ENCODE data around the gene TASOR. TPM values are rescaled to one million over a fixed set of nuclear protein-coding genes. Genes with fewer than 3 reads are reported as not detected.
"Not testable (repeated sequence)": the region's sequence is repeated elsewhere in the genome, so short reads cannot be mapped to it uniquely, and the experiment has no call there.

Gene TASOR, protein sequence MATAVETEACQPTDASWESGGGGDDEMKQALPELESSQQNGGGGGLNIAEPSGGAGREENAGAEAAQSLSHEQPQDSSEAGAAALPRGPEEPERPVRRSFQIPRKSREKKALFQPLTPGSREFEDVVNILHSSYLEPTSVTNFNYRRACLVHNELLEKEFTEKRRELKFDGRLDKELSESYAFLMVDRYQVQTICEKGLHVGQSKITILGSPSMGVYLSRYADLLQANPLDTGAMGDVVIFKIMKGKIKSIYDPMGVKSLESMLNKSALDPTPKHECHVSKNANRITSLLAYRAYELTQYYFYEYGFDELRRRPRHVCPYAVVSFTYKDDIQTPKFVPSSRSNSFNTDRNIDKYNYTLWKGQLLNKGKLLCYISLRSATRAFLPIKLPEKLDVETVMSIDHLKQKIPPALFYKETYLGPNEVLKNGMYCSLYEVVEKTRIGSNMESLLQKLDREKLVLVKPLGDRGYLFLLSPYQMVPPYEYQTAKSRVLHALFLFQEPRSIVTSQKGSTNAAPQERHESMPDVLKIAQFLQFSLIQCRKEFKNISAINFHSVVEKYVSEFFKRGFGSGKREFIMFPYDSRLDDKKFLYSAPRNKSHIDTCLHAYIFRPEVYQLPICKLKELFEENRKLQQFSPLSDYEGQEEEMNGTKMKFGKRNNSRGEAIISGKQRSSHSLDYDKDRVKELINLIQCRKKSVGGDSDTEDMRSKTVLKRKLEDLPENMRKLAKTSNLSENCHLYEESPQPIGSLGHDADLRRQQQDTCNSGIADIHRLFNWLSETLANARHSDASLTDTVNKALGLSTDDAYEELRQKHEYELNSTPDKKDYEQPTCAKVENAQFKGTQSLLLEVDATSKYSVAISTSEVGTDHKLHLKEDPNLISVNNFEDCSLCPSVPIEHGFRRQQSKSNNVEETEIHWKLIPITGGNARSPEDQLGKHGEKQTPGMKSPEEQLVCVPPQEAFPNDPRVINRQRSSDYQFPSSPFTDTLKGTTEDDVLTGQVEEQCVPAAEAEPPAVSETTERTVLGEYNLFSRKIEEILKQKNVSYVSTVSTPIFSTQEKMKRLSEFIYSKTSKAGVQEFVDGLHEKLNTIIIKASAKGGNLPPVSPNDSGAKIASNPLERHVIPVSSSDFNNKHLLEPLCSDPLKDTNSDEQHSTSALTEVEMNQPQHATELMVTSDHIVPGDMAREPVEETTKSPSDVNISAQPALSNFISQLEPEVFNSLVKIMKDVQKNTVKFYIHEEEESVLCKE (N-terminal part only)
- total RNA-seq: 67.5 and 72.1 TPM in 2 replicates

DNA sequence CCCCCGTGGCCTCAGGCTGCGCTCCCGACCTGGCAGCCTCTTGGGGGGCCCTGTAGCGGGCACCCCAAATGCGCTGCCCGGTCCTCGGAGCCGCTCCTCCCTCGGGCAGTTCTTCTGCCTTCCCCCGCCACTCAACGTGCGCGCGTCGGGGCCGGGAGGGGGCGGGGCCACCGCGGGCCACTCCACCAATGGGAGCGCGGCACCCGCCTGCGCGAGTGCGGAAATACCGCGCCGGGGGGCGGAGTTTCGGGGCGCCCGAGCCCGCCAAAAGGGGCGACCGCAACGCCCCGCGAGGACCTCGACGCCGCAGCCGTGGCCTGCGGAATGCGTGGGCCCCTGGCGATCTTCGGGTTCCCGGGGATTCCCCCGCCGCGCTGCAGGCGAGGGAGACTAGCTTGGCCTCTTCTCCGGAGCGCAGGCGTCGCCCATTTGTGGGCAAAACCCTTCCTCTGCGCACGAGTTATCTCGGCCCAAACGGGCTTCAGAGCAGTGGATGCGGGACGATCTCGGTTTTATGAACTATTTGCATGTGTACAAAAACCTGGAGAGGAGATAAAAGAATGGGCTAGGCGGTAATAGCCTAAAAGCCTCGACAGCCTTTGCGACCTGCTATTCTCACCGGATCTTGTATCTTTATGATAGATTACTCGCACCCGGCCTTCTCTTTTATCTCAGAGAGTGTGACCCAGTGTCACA is at the start of gene TASOR:
Gene TASOR (minus strand): TSS at position 144 of the 696 bp plus-strand sequence. CDS start 259 bp downstream, outside the sequence.
- intact Hi-C loops (cut with micrococcal nuclease): loop anchor here (1.0 to 5.0 kb wide), 6 partner anchors 74 to 1074 kb away; partner anchors contain the start of genes APPL1, PDE12 and SLMAP

DNA sequence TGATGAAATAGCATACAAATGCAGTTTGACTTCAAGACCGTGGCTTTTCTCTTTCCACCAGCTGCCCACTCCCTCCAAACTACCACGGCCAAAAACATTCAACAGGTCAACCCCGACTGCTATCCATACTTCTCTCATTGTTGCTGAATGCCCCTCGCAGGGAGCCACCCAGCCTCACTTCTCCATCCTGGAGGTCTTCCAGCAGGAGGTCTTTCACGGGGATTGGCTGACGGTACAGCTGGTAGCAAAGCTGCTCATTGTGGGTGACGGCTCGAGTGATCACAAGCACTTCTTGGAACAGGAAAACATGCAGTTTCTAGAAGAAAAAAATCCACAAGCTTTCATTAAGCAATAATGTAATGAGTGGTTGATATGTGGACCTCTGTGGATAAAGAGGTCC is 49.0 kb upstream of the TASOR start:
- intact Hi-C loops (cut with micrococcal nuclease): no loop called here

DNA sequence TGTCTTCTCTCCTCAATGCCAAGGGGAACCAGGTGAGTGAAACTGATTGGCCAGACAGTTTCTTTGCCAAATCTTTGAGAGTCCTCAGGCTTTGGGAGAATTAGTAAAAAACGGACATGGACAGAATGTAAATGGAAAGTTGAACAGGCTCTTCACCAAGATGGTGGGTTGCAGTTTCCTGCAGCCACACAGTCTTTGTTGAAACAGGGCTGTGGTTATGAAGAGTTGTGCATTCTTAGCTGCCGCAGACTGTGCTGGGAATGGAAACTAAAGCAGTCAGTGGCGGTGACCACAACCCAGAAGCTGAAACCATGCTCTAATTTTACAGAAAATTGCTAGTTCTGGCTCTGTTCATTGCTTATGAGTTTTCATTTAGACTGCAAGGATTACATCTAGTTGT is 42.1 kb upstream of the TASOR start:
- intact Hi-C loops (cut with micrococcal nuclease): loop anchor here (1.0 kb wide), 7 partner anchors 23 to 191 kb away; no protein-coding TSS in a partner anchor

DNA sequence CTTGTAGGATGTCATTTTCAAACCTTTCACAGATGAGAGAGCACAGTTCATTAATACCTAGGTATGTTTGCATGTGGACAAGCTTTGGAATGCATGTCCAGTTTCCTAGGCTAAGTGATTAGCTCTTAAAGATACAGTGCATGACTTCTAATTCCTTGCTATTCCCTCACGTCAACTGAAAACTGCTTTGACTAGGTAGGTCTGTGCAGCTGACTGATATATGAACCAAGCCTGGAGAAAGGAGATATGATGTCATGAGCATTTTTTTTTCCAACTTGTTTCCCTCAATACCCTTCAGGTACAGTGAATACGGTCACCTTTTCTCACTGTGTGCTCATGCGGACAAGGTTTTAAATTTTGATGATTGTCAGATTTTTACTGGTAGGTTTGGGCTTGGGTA is 41.6 kb upstream of the TASOR start:
- intact Hi-C loops (cut with micrococcal nuclease): loop anchor here (1.0 kb wide), 7 partner anchors 22 to 192 kb away; no protein-coding TSS in a partner anchor

DNA sequence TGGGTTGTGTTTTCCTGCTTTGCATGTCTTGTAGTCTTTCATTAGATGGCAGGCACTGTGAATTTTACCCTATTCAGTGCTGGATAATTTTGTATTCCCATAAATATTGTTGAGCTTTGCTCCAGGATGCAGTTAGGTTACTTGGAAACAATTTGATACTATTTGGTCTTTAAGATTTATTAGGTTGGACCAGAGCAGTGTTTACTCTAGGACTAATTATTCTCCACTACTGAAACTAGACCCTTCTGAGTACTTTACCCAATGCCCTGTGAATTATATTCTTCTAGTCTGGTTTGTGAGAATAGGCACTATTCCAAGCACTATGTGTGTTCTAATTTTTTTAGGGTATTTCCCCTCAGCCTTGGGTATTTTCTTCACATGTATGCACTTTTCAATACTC is 37.8 kb upstream of the TASOR start:
- intact Hi-C loops (cut with micrococcal nuclease): no loop called here

DNA sequence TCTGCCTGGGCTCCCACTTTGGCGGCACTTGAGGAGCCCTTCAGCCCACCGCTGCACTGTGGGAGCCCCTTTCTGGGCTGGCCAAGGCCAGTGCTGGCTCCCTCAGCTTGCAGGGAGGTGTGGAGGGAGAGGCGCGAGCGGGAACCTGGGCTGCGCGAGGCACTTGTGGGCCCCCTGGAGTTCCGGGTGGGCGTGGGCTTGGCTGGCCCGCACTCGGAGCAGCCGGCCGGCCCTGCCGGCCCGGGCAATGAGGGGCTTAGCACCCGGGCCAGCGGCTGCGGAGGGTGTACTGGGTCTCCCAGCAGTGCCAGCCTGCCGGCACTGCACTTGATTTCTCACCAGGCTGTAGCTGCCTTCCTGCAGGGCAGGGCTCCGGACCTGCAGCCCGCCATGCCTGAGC is 35.7 kb upstream of the TASOR start:
- intact Hi-C loops (cut with micrococcal nuclease): not testable (repeated sequence)

DNA sequence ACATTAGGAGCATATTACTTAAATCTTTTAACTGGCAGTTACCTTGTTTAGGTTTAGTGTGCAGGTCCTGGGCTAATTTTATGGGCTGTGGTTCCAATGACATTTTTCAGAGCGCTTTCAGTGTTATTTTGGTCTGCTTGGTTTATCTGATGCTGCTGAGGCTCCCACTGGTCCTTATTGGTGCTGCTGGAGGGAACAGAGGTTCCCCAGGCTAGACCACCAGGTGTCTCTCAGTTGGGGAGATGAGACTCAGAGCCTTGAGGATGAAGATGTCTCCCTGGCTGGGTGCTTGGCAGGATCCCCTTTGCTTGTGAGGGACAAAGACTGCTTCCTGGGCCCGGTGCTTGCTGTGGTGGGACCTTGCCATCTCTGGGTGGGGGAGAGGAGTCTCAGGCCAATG is 28.3 kb upstream of the TASOR start:
- intact Hi-C loops (cut with micrococcal nuclease): no loop called here

DNA sequence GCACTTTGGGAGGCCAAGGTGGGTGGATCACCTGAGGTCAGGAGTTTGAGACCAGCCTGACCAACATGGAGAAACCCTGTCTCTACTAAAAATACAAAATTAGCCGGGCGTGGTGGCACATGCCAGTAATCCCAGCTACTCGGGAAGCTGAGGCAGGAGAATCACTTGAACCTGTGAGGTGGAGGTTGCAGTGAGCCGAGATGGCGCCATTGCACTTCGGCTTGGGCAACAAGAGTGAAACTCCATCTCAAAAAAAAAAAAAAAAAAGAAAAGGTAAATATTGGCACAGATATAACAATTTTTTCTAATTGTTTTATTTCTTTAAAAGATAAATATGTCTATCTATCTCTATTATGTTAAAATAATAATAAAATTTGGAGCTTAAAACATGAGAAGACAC is 24.3 kb upstream of the TASOR start:
- intact Hi-C loops (cut with micrococcal nuclease): not testable (repeated sequence)

DNA sequence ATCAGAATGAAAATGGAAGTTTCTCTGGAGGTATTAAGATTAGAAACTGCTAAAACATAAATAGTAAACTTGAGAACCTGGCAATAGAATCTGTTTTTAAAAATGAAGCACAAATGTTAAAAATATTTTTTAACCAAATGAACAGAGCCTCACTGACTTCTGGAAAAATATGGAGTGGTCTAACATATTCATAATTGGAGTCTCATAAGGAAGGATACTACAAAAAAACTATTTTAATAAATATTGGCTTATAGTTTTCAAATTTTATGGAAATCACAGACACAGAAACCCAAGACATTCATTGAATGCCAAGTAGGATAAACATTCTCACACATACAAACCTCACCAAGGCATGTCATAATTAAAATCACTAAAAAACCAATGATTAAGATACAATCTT is 23.6 kb upstream of the TASOR start:
- intact Hi-C loops (cut with micrococcal nuclease): no loop called here

DNA sequence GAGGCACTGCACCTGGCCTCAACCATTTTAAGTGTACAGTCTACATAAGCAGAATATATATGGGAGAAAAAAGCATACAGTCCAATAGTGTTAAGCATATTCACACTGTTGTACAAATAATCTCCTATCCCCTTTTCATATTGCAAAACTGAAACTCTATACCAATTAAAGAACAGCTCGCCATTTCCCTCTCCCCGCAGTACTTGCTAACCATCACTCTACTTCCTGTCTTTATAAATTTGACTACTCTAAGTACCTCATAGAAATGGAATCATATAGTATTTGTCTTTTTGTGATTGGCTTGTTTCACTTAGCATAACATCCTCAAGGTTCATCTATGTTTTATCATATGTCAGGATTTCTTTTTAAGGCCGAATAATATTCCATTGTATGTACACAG is 21.6 kb upstream of the TASOR start:
- intact Hi-C loops (cut with micrococcal nuclease): loop anchor here (5.0 kb wide), 1 partner anchor 153 kb away; no protein-coding TSS in a partner anchor

DNA sequence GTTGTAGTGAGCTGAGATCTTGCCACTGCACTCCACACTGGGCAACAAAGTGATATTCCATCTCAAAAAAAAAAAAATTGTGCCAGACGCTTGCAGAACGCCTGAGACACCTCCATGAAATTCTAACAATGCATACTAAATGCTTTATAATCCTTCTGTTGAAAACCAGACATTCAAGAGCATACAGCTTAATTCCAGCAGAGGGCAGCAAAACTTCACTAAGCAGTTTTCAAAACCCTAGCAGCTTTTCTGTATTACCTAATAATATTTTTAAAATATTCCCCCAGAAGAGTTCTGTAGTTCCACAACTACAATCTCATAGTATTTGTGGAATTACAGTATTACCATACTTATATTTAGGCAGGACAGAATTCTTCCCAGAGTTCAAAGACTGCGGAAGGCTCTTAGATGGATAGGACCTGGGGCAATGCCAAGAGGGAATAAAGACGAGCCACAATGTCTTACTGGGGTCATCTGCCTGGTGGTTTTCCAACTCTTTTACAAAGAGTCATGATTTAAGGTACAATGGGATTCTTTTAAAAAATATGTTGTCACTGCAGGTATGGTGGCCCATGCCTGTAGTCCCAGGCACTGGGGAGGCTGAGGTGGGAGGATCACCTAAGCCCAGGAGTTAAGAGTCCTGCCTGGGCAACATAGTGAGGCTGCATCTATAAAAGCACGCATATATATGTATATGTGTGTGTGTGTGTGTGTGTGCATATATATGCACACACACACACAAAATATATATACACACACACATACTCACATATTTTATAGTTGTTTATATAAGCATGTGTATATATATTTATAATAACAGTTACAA is 19.6 kb upstream of the TASOR start:
- intact Hi-C loops (cut with micrococcal nuclease): loop anchor here (1.0 to 5.0 kb wide), 6 partner anchors 23 to 287 kb away; no protein-coding TSS in a partner anchor

DNA sequence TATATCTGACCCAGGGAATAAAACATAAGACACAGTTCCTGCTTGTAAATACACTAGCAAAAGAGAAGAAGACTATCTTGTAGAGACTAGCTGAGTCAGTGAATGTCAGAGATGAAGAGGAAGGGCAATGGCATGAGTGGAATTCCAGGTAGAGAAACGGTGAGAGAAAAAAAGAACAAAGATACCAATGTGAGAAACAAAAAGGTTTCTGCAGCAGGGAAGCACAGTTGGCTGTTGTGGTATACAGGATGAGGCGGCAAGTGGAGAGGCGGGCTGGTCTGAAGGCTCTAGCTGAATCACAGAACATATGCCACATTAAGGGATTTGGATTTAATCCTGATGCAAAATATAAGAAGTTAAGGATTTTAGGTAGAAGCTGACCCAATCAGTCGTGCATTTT is 17.1 kb upstream of the TASOR start:
- intact Hi-C loops (cut with micrococcal nuclease): loop anchor here (5.0 kb wide), 1 partner anchor 157 kb away; no protein-coding TSS in a partner anchor

DNA sequence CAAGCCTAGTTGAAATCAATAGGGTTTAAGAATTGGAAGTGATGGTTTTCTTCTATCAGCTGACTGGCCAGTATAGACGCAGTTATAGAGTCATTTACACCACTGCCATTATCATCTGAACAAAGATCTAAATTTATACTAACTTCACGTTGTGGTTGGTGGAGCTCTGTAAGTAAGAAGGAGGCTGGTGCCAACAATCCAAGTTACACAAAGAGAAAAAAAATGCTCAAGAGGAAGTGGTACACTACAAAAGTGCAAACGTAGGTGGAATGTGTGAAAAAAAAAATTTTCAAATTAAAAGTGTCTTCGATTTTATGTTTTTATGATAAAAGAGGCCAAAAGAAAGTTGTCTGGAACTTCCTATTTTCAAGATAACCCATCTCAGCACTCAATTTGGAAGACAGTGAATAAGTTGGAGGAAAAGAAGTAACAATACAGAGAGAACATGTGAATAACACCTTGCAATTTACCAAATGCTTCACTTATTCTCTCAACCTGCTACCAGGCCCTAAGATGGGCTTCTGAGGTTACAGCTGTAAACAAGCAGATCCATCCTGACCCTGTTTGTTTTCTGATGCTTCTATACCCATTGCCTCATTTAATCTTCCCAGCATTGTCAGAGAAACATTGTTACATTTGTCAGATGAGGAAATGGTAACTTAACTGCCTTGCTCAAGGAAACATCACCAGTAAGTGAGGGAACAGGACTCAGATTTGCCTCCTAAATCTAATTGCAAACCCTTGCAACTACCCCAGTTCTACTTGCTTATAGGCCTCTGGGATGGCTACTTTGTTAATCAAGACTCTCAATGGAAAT is 12.0 kb upstream of the TASOR start:
- intact Hi-C loops (cut with micrococcal nuclease): loop anchor here (1.0 to 2.0 kb wide), 2 partner anchors 384 to 533 kb away; no protein-coding TSS in a partner anchor

DNA sequence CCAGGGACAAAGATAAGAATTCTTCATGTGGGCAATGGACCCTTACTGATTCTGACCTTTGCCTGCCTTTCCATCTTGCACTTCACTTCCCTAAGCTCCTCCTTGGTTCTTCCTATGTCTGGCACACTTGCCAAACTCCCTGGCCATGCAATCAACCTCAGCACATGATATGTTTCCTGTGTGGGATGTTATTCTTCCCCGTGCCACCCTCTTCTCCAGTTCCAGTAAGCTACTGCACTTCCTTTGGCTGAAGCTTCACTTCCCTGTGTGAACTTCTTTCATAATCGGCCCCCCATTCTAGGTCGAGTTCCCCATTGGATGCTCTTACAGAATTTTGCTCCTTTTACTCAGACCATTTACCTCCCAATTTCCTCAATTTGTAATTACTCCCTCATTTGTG is 10.7 kb upstream of the TASOR start:
- intact Hi-C loops (cut with micrococcal nuclease): loop anchor here (1.0 to 2.0 kb wide), 3 partner anchors 11 to 385 kb away; no protein-coding TSS in a partner anchor

DNA sequence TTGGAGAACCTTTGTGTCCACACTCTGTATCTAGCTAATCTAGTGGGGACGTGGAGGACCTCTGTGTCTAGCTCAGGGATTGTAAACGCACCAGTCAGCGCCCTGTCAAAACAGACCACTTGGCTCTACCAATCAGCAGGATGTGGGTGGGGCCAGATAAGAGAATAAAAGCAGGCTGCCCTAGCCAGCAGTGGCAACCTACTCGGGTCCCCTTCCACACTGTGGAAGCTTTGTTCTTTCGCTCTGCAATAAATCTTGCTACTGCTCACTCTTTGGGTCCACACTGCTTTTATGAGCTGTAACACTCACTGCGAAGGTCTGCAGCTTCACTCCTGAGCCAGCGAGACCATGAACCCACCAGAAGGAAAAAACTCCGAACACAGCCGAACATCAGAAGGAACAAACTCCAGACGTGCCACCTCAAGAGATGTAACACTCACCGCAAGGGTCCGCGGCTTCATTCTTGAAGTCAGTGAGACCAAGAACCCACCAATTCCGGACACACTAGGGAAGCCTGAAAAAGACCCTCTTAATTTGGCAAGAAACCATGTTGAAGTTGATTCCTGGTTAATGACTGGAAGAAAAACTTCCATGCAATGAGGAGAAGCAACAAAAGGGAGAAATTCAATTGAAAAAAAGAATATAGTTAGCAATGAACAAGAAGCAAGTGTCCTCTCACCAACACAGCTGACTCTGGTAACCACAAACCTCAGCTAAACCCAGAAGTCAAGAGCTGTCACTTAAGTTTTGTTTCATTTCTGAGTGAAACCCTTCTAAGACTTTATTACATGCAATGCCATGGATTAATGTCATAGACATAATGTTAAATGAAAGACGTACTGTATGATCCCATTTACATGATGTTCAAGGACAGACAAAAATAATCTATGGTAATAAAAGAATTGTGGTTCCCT is 9.7 kb upstream of the TASOR start:
- intact Hi-C loops (cut with micrococcal nuclease): loop anchor here (1.0 kb wide), 2 partner anchors 10 to 33 kb away; no protein-coding TSS in a partner anchor

DNA sequence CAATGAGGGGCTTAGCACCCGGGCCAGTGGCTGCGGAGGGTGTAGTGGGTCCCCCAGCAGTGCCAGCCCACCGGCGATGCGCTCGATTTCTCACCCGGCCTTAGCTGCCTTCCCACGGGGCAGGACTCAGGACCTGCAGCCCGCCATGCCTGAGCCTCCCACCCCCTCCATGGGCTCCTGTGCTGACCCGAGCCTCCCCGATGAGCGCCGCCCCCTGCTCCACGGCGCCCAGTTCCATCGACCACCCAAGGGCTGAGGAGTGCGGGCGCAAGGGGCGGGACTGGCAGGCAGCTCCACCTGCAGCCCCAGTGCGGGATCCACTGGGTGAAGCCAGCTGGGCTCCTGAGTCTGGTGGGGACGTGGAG is 8.9 kb upstream of the TASOR start:
- intact Hi-C loops (cut with micrococcal nuclease): not testable (repeated sequence)

Measured in T-helper 1 cell treated with Interleukin-12 subunit alpha and Interleukin-12 subunit beta and Interleukin-4 antibody, amounts not matched to agents 30 ng/mL and 1 ng/mL, for 36 hours (primary cell).